ENCODE data around the gene TAS2R40.

GRCh38 chr7:143237366-143237765, 15.5 kb downstream of the TAS2R40 start:
- no peak for TF ChIP-seq CTCF (IDR thresholded peaks at IDR 0.05; ENCODE audit: poor library complexity, severe bottlenecking)
- no peak for TF ChIP-seq MXI1 (conservative IDR thresholded peaks at IDR 0.05; ENCODE audit: poor library complexity, severe bottlenecking)
- no peak for TF ChIP-seq EZH2 (IDR thresholded peaks at IDR 0.05; ENCODE audit: borderline replicate concordance, insufficient read depth, low read length, poor library complexity, severe bottlenecking)
- no peak for TF ChIP-seq POLR2AphosphoS5 (IDR thresholded peaks at IDR 0.05)
- TF ChIP-seq REST (IDR thresholded peaks at IDR 0.05; ENCODE audit: borderline replicate concordance): no peak
- TF ChIP-seq EP300 (conservative IDR thresholded peaks at IDR 0.05; ENCODE audit: poor library complexity, severe bottlenecking): no peak
